Activated CD4-positive, alpha-beta T cell treated with anti-CD3 and anti-CD28 coated beads, Interleukin-2, amount 50 U/mL, for 24 hours (primary cell): ENCODE data around the gene FKRP.

Experiments used
- DNase-seq, 2 donors: peaks; one replicate each; pipeline ENCODE4 v3.0.0-alpha.2; 2020; ENCODE audit warnings: low read depth in 1 of 2, low spot score in 1 of 2

Gene FKRP

DNA sequence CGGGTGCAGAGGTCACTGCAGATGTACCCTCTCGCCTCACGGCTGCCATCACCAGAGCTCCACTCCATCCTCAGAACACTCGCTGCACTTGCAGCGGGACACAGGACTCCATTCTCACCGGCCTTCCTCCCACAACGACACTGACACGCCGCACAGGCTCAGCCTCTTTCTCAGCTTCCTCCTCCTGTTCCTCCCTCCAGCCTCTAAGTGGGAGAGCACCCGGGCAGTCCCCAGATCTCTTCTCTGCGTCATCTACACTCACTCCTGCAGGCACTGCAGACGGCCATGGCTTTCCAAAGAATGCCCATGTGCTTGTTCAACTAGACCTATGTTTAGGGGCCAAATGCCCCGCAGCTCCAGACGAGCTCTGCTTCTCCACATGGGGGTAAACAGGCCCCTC, 14.3 kb upstream of the FKRP start:
- DNase-seq, result no peak

GRCh38 chr19:46732172-46732938, 13.5 kb upstream of the FKRP start:
- no peak for DNase-seq

GRCh38 chr19:46732966-46733689, 12.7 kb upstream of the FKRP start:
- no peak for DNase-seq

DNA sequence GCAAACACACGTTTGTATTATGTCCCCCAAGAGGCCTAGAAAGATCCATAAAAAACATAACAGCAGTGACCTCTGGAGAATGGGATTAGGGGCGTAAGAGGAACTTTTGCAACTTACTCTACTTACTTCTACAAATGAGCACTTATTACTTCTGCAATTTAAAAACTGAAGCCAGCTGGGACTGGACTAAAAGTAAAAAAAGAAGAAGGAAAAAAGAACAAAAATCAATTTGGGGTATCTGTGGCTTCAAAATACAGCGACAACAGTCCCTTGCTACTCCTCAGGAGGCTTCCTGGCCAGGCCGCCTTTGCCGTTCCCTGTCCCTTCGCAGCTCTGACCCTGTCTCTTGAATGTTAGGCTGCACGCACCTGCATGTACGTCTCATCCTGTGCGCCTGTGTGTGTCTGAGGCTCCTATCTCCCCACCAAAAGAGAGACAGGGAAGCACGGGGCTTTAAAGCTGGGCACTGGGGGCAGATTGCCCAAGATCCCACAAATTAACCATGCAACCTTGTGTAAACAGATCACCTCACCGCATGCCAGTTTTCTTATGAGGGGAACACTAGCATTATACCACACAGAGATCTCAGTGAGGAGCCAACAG, 12.1 kb upstream of the FKRP start:
- DNase-seq, result no peak

DNA sequence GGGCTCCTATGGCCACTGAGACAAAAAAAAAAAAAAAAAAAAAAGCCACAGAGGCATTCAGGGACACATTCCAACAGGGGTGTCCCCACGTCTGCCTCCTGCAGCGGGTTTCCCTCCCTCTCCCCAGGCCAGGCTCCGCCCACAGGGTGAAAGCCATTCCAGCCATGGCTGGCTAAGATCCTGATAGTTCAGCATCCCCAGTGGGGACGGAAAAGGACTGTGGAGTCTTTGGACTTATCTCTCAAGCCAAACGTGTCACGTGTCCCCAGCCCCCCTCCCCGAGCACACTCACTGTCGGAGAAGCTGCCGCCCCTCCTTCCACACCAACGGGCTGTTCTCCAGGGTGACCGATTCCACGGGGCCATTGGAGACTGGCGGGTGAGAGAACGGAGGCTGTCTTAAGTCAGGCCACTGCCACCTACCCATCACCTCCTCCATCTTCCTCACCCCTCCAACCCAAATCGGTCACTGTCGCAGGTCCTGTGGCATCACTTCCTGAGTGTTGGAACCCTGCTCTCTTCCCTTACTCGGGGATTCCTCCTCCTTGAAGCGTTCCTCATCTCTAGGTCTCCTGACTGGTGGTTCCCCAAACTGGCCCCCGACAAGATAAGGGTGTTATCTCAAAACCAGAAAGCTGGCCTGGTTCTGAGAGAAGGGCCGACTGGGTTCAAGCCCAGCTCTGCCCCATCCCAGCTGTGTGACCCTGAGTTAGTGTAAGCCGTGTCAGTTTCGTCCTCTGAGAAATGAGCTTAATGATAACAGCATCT, 9.1 kb upstream of the FKRP start:
- no peak for DNase-seq

DNA sequence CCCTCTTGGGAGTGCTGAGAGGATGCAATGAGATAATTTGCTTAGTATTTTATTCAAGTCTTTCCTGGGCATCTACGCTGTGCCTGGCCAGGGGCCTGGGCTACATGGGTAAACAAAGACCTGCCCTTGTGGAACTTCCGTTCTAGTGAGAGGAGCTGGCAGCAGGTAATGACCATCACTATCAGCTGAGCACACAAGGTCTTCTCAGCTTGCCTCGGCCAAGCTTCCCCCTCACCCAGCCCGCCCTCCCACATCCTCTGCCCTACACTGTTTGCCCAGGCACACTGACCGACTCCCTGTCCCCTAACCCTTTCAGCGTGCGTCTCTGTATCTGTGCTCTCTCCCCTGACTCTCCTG, 8.6 kb upstream of the FKRP start:
- no peak for DNase-seq

- no peak for DNase-seq
Measured at GRCh38 chr19:46737761-46738171, 8.1 kb upstream of the FKRP start.

DNA sequence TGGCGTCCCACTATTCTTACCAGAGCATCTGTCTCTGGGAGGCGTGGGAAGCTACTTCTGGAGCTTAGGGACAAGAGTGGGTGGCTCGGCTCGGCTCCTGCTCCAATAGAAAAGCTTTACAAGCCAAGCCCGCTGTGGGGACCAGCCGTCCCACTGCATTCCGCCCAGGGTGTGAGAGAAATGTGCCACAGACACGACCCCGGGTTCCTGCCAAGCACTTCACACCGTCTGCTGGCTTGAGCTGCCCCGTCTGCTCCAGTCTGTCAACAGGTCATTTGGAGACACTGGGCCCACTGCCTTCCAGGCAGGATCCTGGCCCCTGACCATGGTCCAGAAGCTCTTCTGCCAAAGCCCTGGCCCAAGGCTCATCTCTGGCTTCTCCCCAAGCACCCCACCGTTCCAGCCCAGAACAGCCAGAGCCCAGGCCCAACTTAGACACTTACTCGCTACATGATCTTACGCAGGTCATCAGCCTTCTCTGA, 6.5 kb upstream of the FKRP start:
- no peak for DNase-seq

- no peak for DNase-seq
Measured at GRCh38 chr19:46741447-46741846, 4.4 kb upstream of the FKRP start.

- DNase-seq, result no peak
Measured at GRCh38 chr19:46742926-46743480, 2.9 kb upstream of the FKRP start.

DNA sequence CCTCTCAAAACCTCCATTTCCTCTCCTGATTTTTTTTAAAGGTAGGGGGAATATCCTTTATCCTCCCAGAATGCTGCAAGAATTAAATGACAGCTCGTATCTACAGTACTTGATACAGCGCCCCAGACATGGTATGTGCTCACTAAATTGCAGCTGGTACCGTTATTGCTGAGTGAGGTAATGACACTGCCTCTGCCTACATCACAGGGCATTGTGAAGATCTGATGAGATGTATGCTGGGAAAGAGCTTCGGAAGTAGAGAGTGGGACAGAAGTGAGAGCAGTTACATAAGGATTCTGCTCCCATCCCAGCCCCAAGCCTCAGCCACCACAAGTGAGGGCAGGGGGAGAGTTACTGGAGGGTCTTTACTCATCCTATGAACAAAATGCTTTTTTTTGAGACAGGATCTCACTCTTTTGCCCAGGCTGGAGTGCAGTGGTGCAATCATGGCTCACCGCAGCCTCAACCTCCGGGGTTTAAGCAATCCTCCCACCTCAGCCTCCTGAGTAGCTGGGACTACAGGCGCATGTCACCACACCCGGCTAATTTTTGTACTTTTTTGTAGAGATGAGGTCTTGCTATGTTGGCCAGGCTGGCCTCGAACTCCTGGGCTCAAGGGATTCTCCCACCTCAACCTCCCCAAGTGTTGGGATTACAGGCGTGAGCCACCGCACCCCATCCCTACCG, 1.7 kb upstream of the FKRP start:
- no peak for DNase-seq

GRCh38 chr19:46745030-46745429, 827 bp upstream of the FKRP start:
- no peak for DNase-seq

DNA sequence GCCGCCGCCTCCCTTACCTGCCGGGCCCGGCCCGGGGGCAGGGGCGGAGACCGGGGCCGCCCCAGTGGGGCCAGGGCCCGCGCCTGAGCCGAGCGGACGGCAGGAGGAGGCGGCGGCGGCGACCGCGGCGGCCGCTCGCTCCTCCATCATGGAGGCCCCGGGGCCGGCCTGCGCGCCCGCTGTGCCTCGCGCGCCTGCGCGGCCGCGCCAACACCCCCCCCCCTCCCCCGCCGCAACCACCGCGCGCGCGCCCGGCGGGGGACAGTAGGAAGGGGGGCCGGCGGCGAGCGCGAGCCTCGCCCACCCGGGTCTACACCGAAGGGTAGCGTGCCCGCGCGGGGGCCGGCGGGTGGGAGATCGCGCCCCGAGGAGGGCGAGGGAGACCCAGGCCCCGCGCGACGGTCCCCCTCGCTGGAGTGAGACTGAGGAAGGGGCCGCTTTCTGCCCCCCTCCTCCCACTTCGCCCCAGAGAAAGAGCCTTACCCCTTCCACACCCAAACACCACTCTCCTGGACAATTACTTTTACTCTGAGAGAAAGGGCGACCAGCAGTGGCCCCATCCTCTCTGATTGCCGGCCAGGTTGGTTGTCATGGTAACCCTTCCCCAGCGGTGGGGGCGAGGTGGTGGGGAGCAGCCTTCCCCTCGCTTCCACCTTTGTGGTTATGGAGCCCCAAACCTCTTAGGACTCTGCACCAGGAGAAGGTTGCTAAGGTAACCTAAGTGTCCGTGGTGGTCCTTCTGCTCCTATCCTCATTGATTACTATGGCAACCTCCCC, 612 bp downstream of the FKRP start, which contains the start of gene STRN4:
Gene STRN4 (minus strand): TSS at position 170 of the 777 bp plus-strand sequence. CDS start 20 bp downstream, at position 150.
- peak in 1 of 2 donors; percentile 21 for DNase-seq

GRCh38 chr19:46748325-46749109, 2.7 kb downstream of the FKRP start:
- peak; percentile 62 to 65 for DNase-seq

DNA sequence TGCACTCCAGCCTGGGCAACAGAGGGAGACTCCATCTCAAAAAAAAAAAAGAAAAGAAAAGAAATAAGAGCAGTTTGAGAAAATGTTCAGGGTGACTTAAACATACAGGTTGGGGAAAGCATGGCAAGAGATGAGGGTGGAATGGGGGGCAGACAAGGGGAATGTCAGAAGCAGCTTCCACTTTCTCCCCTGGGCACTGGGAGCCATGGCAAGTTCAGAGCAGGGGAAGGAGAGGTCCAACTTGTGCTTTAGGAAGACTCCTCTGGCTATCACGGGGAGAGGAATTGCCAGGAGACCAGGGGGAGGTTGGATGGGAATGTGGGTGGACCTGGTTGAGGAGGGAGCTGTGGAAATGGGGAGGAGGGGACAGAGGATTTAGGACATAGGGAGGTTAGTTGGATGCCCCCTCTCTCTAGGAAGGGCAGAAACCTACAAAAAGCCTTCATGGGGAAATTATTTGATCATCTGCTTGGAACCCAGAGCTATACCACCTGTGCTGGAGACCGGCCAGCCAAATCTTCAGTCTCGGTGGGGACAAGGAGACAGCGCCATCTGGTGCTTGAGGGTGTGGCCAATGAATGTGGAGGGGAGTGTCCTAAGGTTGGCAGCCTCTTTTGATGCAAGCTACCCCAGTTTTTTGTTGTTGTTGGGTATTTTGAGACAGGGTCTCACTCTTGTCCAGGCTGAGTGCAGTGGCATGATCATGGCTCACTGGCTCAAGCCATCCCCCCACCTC, 7.7 kb downstream of the FKRP start:
- peak; percentile 28 to 40 for DNase-seq

DNA sequence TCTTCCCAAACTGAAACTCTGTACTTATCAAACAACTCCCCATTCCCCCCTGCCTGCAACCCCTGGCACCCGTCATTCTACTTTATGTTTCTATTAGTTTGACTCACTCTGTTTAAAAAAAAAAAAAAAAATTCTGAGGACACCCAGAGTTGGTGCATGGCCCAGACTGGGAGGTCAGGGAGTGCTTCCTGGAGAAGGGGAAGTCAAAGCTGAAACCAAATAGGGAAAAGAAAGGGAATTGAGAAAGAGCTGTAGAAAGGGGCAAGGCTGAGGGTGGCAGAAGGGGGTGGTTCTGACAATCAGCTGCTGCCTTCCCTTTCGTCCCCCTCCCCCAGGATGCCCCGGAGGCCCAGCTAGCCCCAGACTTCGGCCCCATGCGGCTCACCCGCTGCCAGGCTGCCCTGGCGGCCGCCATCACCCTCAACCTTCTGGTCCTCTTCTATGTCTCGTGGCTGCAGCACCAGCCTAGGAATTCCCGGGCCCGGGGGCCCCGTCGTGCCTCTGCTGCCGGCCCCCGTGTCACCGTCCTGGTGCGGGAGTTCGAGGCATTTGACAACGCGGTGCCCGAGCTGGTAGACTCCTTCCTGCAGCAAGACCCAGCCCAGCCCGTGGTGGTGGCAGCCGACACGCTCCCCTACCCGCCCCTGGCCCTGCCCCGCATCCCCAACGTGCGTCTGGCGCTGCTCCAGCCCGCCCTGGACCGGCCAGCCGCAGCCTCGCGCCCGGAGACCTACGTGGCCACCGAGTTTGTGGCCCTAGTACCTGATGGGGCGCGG, 9.4 kb downstream of the FKRP start:
- DNase-seq, result no peak

DNA sequence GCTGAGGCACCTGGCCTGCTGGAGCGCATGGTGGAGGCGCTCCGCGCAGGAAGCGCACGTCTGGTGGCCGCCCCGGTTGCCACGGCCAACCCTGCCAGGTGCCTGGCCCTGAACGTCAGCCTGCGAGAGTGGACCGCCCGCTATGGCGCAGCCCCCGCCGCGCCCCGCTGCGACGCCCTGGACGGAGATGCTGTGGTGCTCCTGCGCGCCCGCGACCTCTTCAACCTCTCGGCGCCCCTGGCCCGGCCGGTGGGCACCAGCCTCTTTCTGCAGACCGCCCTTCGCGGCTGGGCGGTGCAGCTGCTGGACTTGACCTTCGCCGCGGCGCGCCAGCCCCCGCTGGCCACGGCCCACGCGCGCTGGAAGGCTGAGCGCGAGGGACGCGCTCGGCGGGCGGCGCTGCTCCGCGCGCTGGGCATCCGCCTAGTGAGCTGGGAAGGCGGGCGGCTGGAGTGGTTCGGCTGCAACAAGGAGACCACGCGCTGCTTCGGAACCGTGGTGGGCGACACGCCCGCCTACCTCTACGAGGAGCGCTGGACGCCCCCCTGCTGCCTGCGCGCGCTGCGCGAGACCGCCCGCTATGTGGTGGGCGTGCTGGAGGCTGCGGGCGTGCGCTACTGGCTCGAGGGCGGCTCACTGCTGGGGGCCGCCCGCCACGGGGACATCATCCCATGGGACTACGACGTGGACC, 10.1 kb downstream of the FKRP start:
- DNase-seq, result no peak
